ENCODE data around the gene BRCC3. TPM values are rescaled to one million over a fixed set of nuclear protein-coding genes. Genes with fewer than 3 reads are reported as not detected.
A peak's percentile ranks its signal among the peaks of the same experiment; 100 is the strongest.

Gene BRCC3
- polyA plus RNA-seq, 1 donor (not counting 4 experiments of a cell fraction or from before 2014, with no cell fraction given), result 24.8 TPM

GRCh38 chrX:155108427-155108826 lies 37.1 kb downstream of the BRCC3 start:
- H3K9ac ChIP-seq (ENCODE audit: control insufficient read depth, extremely low read depth, insufficient read depth, low read length), result no peak overlapping the region
- no peak overlapping the region for H3K27ac ChIP-seq (ENCODE audit: control insufficient read depth, insufficient read depth, low read length)
- H3K4me1 ChIP-seq (ENCODE audit: control insufficient read depth, extremely low read depth, insufficient read depth, low read length), result peaks cover 4% of the 10 kb centered on the region
- no peak overlapping the region for H3K4me2 ChIP-seq (ENCODE audit: control insufficient read depth, extremely low read depth, insufficient read depth, low read depth, low read length)
- no peaks in the 10 kb centered on the region for H3K27me3 ChIP-seq (ENCODE audit: control insufficient read depth, extremely low read depth, insufficient read depth, low read length)
- H3K79me2 ChIP-seq (ENCODE audit: control insufficient read depth, insufficient read depth, low read length), result no peaks in the 10 kb centered on the region
- H3K9me3 ChIP-seq (ENCODE audit: control insufficient read depth, low read depth, low read length), result no peaks in the 10 kb centered on the region
- H4K20me1 ChIP-seq (ENCODE audit: control insufficient read depth, extremely low read depth, insufficient read depth, low read length), result no peaks in the 10 kb centered on the region
- FAIRE-seq (no peak), DNase-seq (ENCODE audit: low read depth, low spot score) (no peak)
- no peak overlapping the region for H2AFZ ChIP-seq (ENCODE audit: control insufficient read depth, low read length)
- TF ChIP-seq EZH2 (IDR thresholded peaks at IDR 0.05; ENCODE audit: low read length), result no peak
- no peak for TF ChIP-seq CTCF (optimal IDR thresholded peaks at IDR 0.05 in 1 of 3, IDR thresholded peaks at IDR 0.05 in 1 of 3, conservative IDR thresholded peaks at IDR 0.05 in 1 of 3; ENCODE audit: extremely low read depth in 1 of 3, insufficient read depth in 2 of 3, low read length in 3 of 3)
- no peak overlapping the region for H3K4me3 ChIP-seq (ENCODE audit: control insufficient read depth in 2 of 3, extremely low read depth in 1 of 3, insufficient read depth in 2 of 3, low read depth in 1 of 3, low read length in 3 of 3)
- no peaks in the 10 kb centered on the region for H3K9me1 ChIP-seq (ENCODE audit: control insufficient read depth, extremely low read depth, insufficient read depth, low read length)
- no peaks in the 10 kb centered on the region for H3K36me3 ChIP-seq (ENCODE audit: control insufficient read depth in 2 of 2, extremely low read depth in 1 of 2, insufficient read depth in 2 of 2, low read length in 2 of 2)
- dilution Hi-C loops (cut with MboI; ENCODE audit: extremely low pct_ligation_motif_present, low sequenced_read_pairs), result no loop called here

- H3K4me3 ChIP-seq (ENCODE audit: control insufficient read depth in 2 of 3, extremely low read depth in 1 of 3, insufficient read depth in 2 of 3, low read depth in 1 of 3, low read length in 3 of 3), result no peak overlapping the region
- no peaks in the 10 kb centered on the region for H3K9me1 ChIP-seq (ENCODE audit: control insufficient read depth, extremely low read depth, insufficient read depth, low read length)
- no peak overlapping the region for H3K9ac ChIP-seq (ENCODE audit: control insufficient read depth, extremely low read depth, insufficient read depth, low read length)
- no peaks in the 10 kb centered on the region for H3K36me3 ChIP-seq (ENCODE audit: control insufficient read depth in 2 of 2, extremely low read depth in 1 of 2, insufficient read depth in 2 of 2, low read length in 2 of 2)
- DNase-seq (ENCODE audit: low read depth, low spot score) (no peak), FAIRE-seq (peak; percentile 67)
- H3K4me2 ChIP-seq (ENCODE audit: control insufficient read depth, extremely low read depth, insufficient read depth, low read depth, low read length), result no peak overlapping the region
- peaks cover 4% of the 10 kb centered on the region for H3K4me1 ChIP-seq (ENCODE audit: control insufficient read depth, extremely low read depth, insufficient read depth, low read length)
- no peak overlapping the region for H2AFZ ChIP-seq (ENCODE audit: control insufficient read depth, low read length)
- peak overlapping the region; percentile 69 for H3K27ac ChIP-seq (ENCODE audit: control insufficient read depth, insufficient read depth, low read length)
- no peaks in the 10 kb centered on the region for H3K9me3 ChIP-seq (ENCODE audit: control insufficient read depth, low read depth, low read length)
- H4K20me1 ChIP-seq (ENCODE audit: control insufficient read depth, extremely low read depth, insufficient read depth, low read length), result no peaks in the 10 kb centered on the region
- dilution Hi-C loops (cut with MboI; ENCODE audit: extremely low pct_ligation_motif_present, low sequenced_read_pairs), result no loop called here
- TF ChIP-seq CTCF (optimal IDR thresholded peaks at IDR 0.05 in 1 of 3, IDR thresholded peaks at IDR 0.05 in 1 of 3, conservative IDR thresholded peaks at IDR 0.05 in 1 of 3; ENCODE audit: extremely low read depth in 1 of 3, insufficient read depth in 2 of 3, low read length in 3 of 3) (no peak), EZH2 (IDR thresholded peaks at IDR 0.05; ENCODE audit: low read length) (no peak)
- H3K27me3 ChIP-seq (ENCODE audit: control insufficient read depth, extremely low read depth, insufficient read depth, low read length), result no peaks in the 10 kb centered on the region
- H3K79me2 ChIP-seq (ENCODE audit: control insufficient read depth, insufficient read depth, low read length), result no peaks in the 10 kb centered on the region
Measured at GRCh38 chrX:155112171-155112570, 40.9 kb downstream of the BRCC3 start.
